HFF-Myc (cell line): Measurements from ENCODE around the gene EGFLAM.
A peak's percentile ranks its signal among the peaks of the same experiment; 100 is the strongest.

Experiments used
- DNase-seq: peaks from one replicate; pipeline ENCODE4 v3.0.0-alpha.2; 2011; ENCODE audit warnings: low read depth; ENCODE audit errors: extremely low read depth
- H3K4me3 ChIP-seq: replicated peaks from 2 replicates; pipeline ENCODE4 v1.5.1; 2011; ENCODE audit warnings: low read depth, mild to moderate bottlenecking, control low read depth, low read length
- TF ChIP-seq, protein P1 (sequence below): IDR thresholded peaks from 2 replicates; pipeline ENCODE4 v1.5.1; 2012; ENCODE audit warnings: mild to moderate bottlenecking, low read depth, low read length, control low read depth; ENCODE audit errors: missing control alignments

EGFLAM gene

GRCh38 chr5:38316544-38317224, 58.3 kb downstream of the EGFLAM start:
- TF ChIP-seq, protein P1, sequence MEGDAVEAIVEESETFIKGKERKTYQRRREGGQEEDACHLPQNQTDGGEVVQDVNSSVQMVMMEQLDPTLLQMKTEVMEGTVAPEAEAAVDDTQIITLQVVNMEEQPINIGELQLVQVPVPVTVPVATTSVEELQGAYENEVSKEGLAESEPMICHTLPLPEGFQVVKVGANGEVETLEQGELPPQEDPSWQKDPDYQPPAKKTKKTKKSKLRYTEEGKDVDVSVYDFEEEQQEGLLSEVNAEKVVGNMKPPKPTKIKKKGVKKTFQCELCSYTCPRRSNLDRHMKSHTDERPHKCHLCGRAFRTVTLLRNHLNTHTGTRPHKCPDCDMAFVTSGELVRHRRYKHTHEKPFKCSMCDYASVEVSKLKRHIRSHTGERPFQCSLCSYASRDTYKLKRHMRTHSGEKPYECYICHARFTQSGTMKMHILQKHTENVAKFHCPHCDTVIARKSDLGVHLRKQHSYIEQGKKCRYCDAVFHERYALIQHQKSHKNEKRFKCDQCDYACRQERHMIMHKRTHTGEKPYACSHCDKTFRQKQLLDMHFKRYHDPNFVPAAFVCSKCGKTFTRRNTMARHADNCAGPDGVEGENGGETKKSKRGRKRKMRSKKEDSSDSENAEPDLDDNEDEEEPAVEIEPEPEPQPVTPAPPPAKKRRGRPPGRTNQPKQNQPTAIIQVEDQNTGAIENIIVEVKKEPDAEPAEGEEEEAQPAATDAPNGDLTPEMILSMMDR: peak; percentile 8
- H3K4me3 ChIP-seq: no peak overlapping the region
- DNase-seq: peak; percentile 90

- no peak for DNase-seq
- TF ChIP-seq, protein P1: no peak
Observed at GRCh38 chr5:38317868-38318267, 59.5 kb downstream of the EGFLAM start.

DNA sequence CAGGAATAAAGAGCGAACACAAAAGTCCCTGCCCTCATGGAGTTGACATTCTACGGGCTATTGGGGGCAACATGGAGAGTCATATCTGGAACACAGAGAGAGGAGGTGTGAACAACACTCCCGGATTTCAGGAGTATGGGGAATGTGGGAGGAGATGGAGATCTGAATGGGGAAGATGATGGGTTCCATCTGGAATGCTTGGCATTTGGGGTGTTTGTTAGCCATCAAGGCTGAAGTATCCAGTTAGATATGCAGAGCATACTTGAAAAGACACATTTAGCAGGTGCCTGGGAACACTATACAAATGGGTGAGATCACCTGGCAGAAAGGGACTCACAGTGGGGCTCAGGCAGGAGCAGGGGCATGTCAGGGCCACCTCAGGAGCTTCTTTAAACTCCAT, 61.1 kb downstream of the EGFLAM start:
- H3K4me3 ChIP-seq: no peak overlapping the region
- TF ChIP-seq, protein P1: no peak
- DNase-seq: no peak

More at GRCh38 chr5:38317868-38318267, 59.5 kb downstream of the EGFLAM start:
- H3K4me3 ChIP-seq: no peak overlapping the region

GRCh38 chr5:38321978-38322377, 63.6 kb downstream of the EGFLAM start:
- TF ChIP-seq, protein P1: no peak
- no peak for DNase-seq
- no peak overlapping the region for H3K4me3 ChIP-seq

DNA sequence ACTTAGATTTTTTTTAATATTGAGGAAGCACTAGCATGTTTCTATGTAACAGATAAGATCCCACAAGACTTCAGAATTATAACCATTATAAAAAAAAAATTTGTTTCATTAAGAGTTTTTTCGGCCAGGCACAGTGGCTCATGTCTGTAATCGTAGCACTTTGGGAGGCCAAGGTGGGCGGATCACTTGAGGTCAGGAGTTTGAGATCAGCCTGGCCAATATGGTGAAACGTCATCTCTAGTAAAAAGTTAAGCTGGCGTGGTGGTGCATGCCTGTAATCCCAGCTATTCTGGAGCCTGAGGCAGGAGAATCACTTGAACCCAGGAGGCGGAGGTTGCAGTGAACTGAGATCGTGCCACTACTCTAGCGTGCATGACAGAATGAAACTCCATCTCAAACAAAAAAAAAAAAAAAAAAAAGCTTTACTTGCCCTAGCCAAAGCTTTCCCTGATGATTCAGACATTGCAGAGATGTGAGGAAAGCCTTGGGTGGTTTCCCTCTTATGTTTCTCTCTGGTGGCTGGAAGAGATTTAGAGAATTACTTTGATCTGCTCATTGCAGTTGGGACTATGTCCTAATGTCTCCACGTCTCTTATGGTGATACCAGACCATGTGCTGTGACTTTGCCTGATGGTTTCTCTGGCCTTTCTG, 65.4 kb downstream of the EGFLAM start:
- TF ChIP-seq, protein P1: no peak
- H3K4me3 ChIP-seq: no peak overlapping the region
- no peak for DNase-seq

- TF ChIP-seq, protein P1: no peak
- DNase-seq: no peak
- H3K4me3 ChIP-seq: no peak overlapping the region
Observed at GRCh38 chr5:38329132-38329715, 70.9 kb downstream of the EGFLAM start.
